ENCODE results near the gene SYK. TPM values are rescaled to one million over a fixed set of nuclear protein-coding genes. Genes with fewer than 3 reads are reported as not detected.

The SYK gene
- total RNA-seq, 6 experiments from 2014 or later, result 3.0 to 10.9 (median 3.7) TPM

DNA sequence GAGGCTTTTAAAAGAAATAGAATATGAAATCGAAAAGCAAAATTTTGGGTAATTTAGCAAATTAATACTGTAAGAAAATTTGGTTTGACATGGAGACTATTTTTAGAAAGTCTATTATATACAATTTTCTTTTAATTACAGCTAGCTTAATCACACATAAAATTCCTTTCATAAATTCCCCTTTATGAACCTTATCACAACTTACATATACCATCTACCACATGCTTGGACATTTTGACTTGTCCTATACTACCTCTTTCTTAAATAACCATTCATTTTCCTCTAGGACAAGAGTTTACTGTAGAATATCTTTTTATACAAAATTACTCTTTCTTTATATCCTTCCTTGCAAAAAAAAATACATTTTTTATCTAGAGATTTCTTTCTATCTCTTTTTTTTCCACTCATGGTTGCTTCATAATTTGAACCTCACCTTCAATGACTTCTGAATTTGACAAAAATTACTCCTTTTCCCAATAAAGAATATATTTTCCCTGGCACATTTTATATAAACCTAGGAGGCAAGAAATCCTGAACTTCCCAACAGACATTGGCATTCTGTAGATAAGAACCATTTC, 34.0 kb upstream of the SYK start:
- H3K4me3 ChIP-seq, result no peak overlapping the region
- H3K4me1 ChIP-seq, result no peaks in the 10 kb centered on the region
- TF ChIP-seq CTCF (IDR thresholded peaks at IDR 0.05), result no peak
- no peak for TF ChIP-seq POLR2A (IDR thresholded peaks at IDR 0.05)
- no peaks in the 10 kb centered on the region for H3K27me3 ChIP-seq
- no peaks in the 10 kb centered on the region for H3K36me3 ChIP-seq
- intact Hi-C loops (cut with DNase I), result no loop called here
- 30% methylated on average over 1 of the region's 1 CpG for WGBS (ENCODE audit: insufficient coverage, low coverage, low lambda C conversion rate, missing lambda C conversion rate)
- H3K9me3 ChIP-seq, result no peaks in the 10 kb centered on the region
- no peak for ATAC-seq
- no peak for DNase-seq
- H3K27ac ChIP-seq, result no peak overlapping the region

DNA sequence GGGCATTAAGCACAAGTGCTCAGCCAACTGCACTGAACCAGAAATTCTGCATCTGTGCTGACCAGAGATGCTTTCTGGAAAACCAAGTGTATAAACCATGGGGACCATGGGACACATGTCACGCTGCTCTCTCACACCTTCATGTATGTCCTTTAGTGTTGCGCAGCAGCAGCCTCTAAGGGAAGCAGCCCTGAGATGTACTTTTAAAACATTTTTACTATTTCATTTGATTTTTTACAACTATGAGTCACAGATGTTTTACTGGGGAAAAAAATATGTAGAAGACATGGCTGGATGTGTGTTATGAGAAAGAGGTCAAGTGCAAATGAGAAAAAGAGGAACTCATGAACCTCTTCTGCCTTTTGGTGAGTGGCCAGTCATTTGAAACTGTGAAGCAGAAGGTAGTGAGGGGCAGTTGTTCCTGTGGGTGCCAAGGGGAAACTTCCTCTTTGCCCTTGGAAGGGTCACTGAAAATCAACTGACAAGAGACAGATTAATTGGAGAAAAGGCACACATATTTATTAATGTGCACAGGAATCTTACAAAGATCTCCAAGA, 31.4 kb upstream of the SYK start:
- 82% methylated on average over 2 of the region's 2 CpGs for whole genome bisulfite sequencing (ENCODE audit: insufficient coverage, low coverage, low lambda C conversion rate, missing lambda C conversion rate)
- no peaks in the 10 kb centered on the region for H3K27me3 ChIP-seq
- no peak overlapping the region for H3K4me3 ChIP-seq
- DNase-seq (no peak), ATAC-seq (peak in 2 of 4 donors; percentile 46 to 50)
- H3K4me1 ChIP-seq, result no peaks in the 10 kb centered on the region
- no peak overlapping the region for H3K27ac ChIP-seq
- H3K9me3 ChIP-seq, result no peaks in the 10 kb centered on the region
- intact Hi-C loops (cut with DNase I), result no loop called here
- H3K36me3 ChIP-seq, result no peaks in the 10 kb centered on the region
- TF ChIP-seq POLR2A (IDR thresholded peaks at IDR 0.05) (no peak), CTCF (IDR thresholded peaks at IDR 0.05) (no peak)

- TF ChIP-seq POLR2A (IDR thresholded peaks at IDR 0.05) (no peak), CTCF (IDR thresholded peaks at IDR 0.05) (no peak)
- H3K4me1 ChIP-seq, result no peaks in the 10 kb centered on the region
- H3K4me3 ChIP-seq, result no peak overlapping the region
- H3K27ac ChIP-seq, result no peak overlapping the region
- WGBS (ENCODE audit: insufficient coverage, low coverage, low lambda C conversion rate, missing lambda C conversion rate), result 55% methylated on average over 3 of the region's 3 CpGs
- no peaks in the 10 kb centered on the region for H3K36me3 ChIP-seq
- no peaks in the 10 kb centered on the region for H3K9me3 ChIP-seq
- DNase-seq (no peak), ATAC-seq (no peak)
- no peaks in the 10 kb centered on the region for H3K27me3 ChIP-seq
- intact Hi-C loops (cut with DNase I), result no loop called here
Measured at GRCh38 chr9:90770927-90771326, 30.7 kb upstream of the SYK start.

GRCh38 chr9:90772386-90772785, 29.2 kb upstream of the SYK start:
- no peaks in the 10 kb centered on the region for H3K9me3 ChIP-seq
- no peak overlapping the region for H3K27ac ChIP-seq
- WGBS (ENCODE audit: insufficient coverage, low coverage, low lambda C conversion rate, missing lambda C conversion rate), result 100% methylated on average over 1 of the region's 1 CpG
- no peak overlapping the region for H3K4me3 ChIP-seq
- TF ChIP-seq CTCF (IDR thresholded peaks at IDR 0.05), result no peak
- no peak for TF ChIP-seq POLR2A (IDR thresholded peaks at IDR 0.05)
- H3K36me3 ChIP-seq, result no peaks in the 10 kb centered on the region
- ATAC-seq (peak in 1 of 4 donors; percentile 25), DNase-seq (no peak)
- intact Hi-C loops (cut with DNase I), result no loop called here
- peaks cover 0 to 3% of the 10 kb centered on the region in 2 donors for H3K27me3 ChIP-seq
- H3K4me1 ChIP-seq, result no peaks in the 10 kb centered on the region
